Right kidney (tissue), 1 donor: ENCODE results near the gene CCDC14.
"Not testable (repeated sequence)": the region's sequence is repeated elsewhere in the genome, so short reads cannot be mapped to it uniquely, and the experiment has no call there.

Experiments
- DNase-seq: peaks from one replicate; pipeline ENCODE4 v3.0.0-alpha.2; 2016

The CCDC14 gene

GRCh38 chr3:123971406-123971805 is 10.4 kb upstream of the CCDC14 start:
- DNase-seq = no peak

- not testable (repeated sequence) for DNase-seq
These were observed 6.2 kb upstream of the CCDC14 start for GRCh38 chr3:123967260-123967659.

- not testable (repeated sequence) for DNase-seq
These were observed 5.8 kb upstream of the CCDC14 start for GRCh38 chr3:123966799-123967198.

- not testable (repeated sequence) for DNase-seq
These were observed 3.8 kb upstream of the CCDC14 start for GRCh38 chr3:123964793-123965192.

GRCh38 chr3:123961508-123961856 is 453 bp upstream of the CCDC14 start:
- DNase-seq = no peak

- no peak for DNase-seq
These were observed 7.3 kb downstream of the CCDC14 start for GRCh38 chr3:123953735-123954134.

GRCh38 chr3:123952844-123953520 is 8.0 kb downstream of the CCDC14 start:
- no peak for DNase-seq

GRCh38 chr3:123951522-123952447 is 9.2 kb downstream of the CCDC14 start:
- no peak for DNase-seq

GRCh38 chr3:123949641-123950040 is 11.4 kb downstream of the CCDC14 start:
- DNase-seq = no peak

- no peak for DNase-seq
These were observed 12.6 kb downstream of the CCDC14 start for GRCh38 chr3:123948449-123948848.

- no peak for DNase-seq
These were observed 13.5 kb downstream of the CCDC14 start for GRCh38 chr3:123947482-123947881.

GRCh38 chr3:123941542-123941941 is 19.5 kb downstream of the CCDC14 start:
- DNase-seq = no peak

- DNase-seq = no peak
These were observed 19.9 kb downstream of the CCDC14 start for GRCh38 chr3:123941121-123941520.

- no peak for DNase-seq
These were observed 21.3 kb downstream of the CCDC14 start for GRCh38 chr3:123939706-123940105.

- DNase-seq = no peak
These were observed 24.6 kb downstream of the CCDC14 start for GRCh38 chr3:123936400-123936799.

GRCh38 chr3:123935830-123936229 is 25.2 kb downstream of the CCDC14 start:
- DNase-seq = no peak

- DNase-seq = no peak
These were observed 26.8 kb downstream of the CCDC14 start for GRCh38 chr3:123934250-123934649.

GRCh38 chr3:123930445-123930844 is 30.6 kb downstream of the CCDC14 start:
- no peak for DNase-seq

GRCh38 chr3:123929325-123929724 is 31.7 kb downstream of the CCDC14 start:
- no peak for DNase-seq

- no peak for DNase-seq
These were observed 34.6 kb downstream of the CCDC14 start for GRCh38 chr3:123926396-123926795.

- no peak for DNase-seq
These were observed 40.2 kb downstream of the CCDC14 start for GRCh38 chr3:123920868-123921267.

GRCh38 chr3:123920383-123920782 is 40.6 kb downstream of the CCDC14 start:
- no peak for DNase-seq

- DNase-seq = no peak
These were observed 41.7 kb downstream of the CCDC14 start for GRCh38 chr3:123919353-123919752.

GRCh38 chr3:123914829-123915228 is 46.2 kb downstream of the CCDC14 start:
- DNase-seq = no peak
